ENCODE measurements around the gene CHAC2.

DNA sequence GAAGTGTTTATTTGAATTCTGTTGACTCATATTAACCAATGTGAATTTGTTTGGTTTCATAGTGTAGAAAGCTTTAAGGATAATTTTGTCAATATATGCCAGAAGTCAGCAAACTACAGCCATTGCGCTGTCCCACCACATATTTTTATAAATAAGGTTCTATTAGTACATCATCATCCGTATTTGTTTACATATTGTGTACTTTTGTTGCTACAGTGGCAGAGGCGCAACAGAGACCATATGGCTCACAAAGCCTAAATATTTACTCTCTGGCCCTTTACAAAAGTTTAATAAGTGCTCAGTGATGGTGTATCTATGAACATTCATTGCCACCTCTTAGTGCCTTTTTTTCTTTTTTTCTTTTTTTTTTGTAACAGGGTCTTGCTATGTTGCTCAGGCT, 25.7 kb downstream of the CHAC2 start:
- TF ChIP-seq SUZ12 (IDR thresholded peaks at IDR 0.05; ENCODE audit: extremely low read depth, insufficient read depth, insufficient read length) (no peak), ZNF274 (IDR thresholded peaks at IDR 0.05; ENCODE audit: low read depth, low read length) (no peak)
